MG63 (cell line): Measurements from ENCODE around the gene DEPDC5. TPM values are rescaled to one million over a fixed set of nuclear protein-coding genes. Genes with fewer than 3 reads are reported as not detected.

ENCODE experiments used
- DNase-seq: peaks from one replicate; pipeline ENCODE4 v3.0.0-alpha.2; 2020
- H3K27me3 ChIP-seq: fragments of 250-450 bp; sonication (Bioruptor Pico); 2 replicates; pipeline ENCODE4 v1.5.1; 2020; ENCODE audit warnings: mild to moderate bottlenecking, moderate library complexity
- H3K36me3 ChIP-seq: fragments of 250-450 bp; sonication (Bioruptor Pico); 2 replicates; pipeline ENCODE4 v1.5.1; 2020; ENCODE audit warnings: mild to moderate bottlenecking, moderate library complexity
- H3K4me3 ChIP-seq: fragments of 250-450 bp; sonication (Bioruptor Pico); 2 replicates; pipeline ENCODE4 v1.5.1; 2020; ENCODE audit warnings: mild to moderate bottlenecking, moderate library complexity
- H3K9me3 ChIP-seq: fragments of 250-450 bp; sonication (Bioruptor Pico); 2 replicates; pipeline ENCODE4 v1.5.1; 2020; ENCODE audit warnings: mild to moderate bottlenecking, moderate library complexity
- total RNA-seq: library from RNA; depleted of rRNA; stranded (reverse); fragments of >200 nt; shearing (Covaris generic); gene quantifications from 2 replicates; pipeline ENCODE4 v1.2.3, GENCODE V29; 2014; ENCODE audit warnings: low replicate concordance

DEPDC5 gene
- total RNA-seq, 1 experiment from 2014 or later = 7.5 TPM

- H3K36me3 ChIP-seq = peaks cover 17% of the 10 kb centered on the region; the same call in 1 of the 2 replicates
- no peak for DNase-seq
- no peaks in the 10 kb centered on the region for H3K27me3 ChIP-seq
- H3K4me3 ChIP-seq = no peak overlapping the region
- H3K9me3 ChIP-seq = no peaks in the 10 kb centered on the region
Observed at GRCh38 chr22:31826443-31826842, 72.6 kb downstream of the DEPDC5 start.

DNA sequence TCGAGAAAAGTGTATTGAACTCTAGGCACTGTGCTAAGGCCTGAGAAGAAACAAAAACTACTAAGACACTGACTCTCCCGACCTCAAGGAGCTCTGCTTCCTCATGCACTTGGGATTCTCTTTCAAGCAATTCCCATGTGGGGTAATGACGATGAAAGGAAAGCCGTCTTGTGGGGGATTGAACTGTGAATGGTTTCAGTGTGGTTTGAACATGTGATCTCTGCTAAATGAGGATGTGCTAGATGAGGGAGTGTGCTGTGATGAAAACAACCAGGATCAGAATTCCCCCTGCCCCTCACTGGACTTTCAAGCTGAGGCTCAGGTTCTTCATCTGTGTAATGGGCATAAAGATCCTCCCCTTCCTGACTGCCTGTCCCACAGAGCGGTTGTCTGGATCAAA is 74.9 kb downstream of the DEPDC5 start:
- no peaks in the 10 kb centered on the region for H3K9me3 ChIP-seq
- no peak for DNase-seq
- H3K36me3 ChIP-seq = peaks cover 12% of the 10 kb centered on the region
- H3K4me3 ChIP-seq = no peak overlapping the region
- H3K27me3 ChIP-seq = no peaks in the 10 kb centered on the region

- H3K4me3 ChIP-seq = no peak overlapping the region
- peak; percentile 80 for DNase-seq
- no peaks in the 10 kb centered on the region for H3K9me3 ChIP-seq
- H3K27me3 ChIP-seq = no peaks in the 10 kb centered on the region
- peaks cover 16% of the 10 kb centered on the region for H3K36me3 ChIP-seq
Observed at GRCh38 chr22:31829505-31829904, 75.7 kb downstream of the DEPDC5 start.

- no peak for DNase-seq
- H3K4me3 ChIP-seq = no peak overlapping the region
- H3K9me3 ChIP-seq = no peaks in the 10 kb centered on the region
- no peaks in the 10 kb centered on the region for H3K27me3 ChIP-seq
- H3K36me3 ChIP-seq = peaks cover 26% of the 10 kb centered on the region
Observed at GRCh38 chr22:31830721-31831070, 76.9 kb downstream of the DEPDC5 start.

DNA sequence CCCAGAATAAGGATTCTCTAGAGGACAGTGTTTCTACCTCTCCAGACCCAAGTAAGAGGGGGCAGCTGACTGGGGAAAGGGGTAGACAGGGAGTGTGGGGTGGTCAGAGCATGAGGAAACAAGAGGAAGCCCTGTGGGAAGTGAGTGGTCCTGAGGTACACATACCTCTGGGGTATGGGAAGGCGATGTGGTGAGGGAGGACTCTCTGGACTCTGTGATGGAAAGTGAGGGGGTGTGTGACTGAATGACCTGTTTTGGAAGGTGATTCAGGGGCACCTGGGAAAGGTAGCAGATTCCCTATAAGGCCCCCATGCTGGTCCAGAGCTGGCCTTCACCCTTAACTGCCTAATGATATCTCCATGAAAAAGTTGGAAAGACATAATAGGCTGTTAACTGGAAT is 80.1 kb downstream of the DEPDC5 start:
- H3K27me3 ChIP-seq = no peaks in the 10 kb centered on the region
- H3K9me3 ChIP-seq = no peaks in the 10 kb centered on the region
- H3K4me3 ChIP-seq = no peak overlapping the region
- H3K36me3 ChIP-seq = peaks cover 26% of the 10 kb centered on the region
- no peak for DNase-seq

- Histone ChIP-seq H3K4me3 (no peak overlapping the region), H3K9me3 (no peaks in the 10 kb centered on the region), H3K36me3 (peaks cover 32% of the 10 kb centered on the region), H3K27me3 (no peaks in the 10 kb centered on the region)
- no peak for DNase-seq
Observed at GRCh38 chr22:31836010-31836409, 82.2 kb downstream of the DEPDC5 start.

DNA sequence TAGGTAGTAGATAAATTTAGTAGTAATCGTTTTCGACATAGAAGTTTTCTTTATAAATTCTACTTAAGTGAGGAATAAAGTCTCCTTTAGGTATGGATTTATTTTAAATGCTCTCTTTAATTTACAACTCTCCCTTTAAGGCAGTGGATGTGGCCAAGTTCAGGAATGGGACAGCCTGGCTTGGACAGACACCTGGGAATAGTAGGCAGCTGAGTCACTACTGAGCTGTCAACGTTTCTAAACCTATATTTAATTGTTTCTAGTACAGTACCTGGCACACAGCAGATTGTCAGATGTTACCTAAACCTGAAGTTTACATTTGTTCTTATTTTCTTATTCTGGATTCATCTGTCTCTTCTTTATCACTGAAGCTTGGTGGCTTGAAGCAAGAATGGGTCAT is 85.1 kb downstream of the DEPDC5 start:
- Histone ChIP-seq H3K36me3 (peaks cover 24% of the 10 kb centered on the region), H3K27me3 (no peaks in the 10 kb centered on the region), H3K9me3 (no peaks in the 10 kb centered on the region), H3K4me3 (no peak overlapping the region)
- no peak for DNase-seq

GRCh38 chr22:31839986-31840385 is 86.2 kb downstream of the DEPDC5 start:
- Histone ChIP-seq H3K27me3 (no peaks in the 10 kb centered on the region), H3K36me3 (peaks cover 22% of the 10 kb centered on the region), H3K9me3 (no peaks in the 10 kb centered on the region), H3K4me3 (no peak overlapping the region)
- no peak for DNase-seq

- no peak for DNase-seq
- Histone ChIP-seq H3K9me3 (no peaks in the 10 kb centered on the region), H3K4me3 (no peak overlapping the region), H3K36me3 (peaks cover 19% of the 10 kb centered on the region), H3K27me3 (no peaks in the 10 kb centered on the region)
Observed at GRCh38 chr22:31840585-31840984, 86.8 kb downstream of the DEPDC5 start.

DNA sequence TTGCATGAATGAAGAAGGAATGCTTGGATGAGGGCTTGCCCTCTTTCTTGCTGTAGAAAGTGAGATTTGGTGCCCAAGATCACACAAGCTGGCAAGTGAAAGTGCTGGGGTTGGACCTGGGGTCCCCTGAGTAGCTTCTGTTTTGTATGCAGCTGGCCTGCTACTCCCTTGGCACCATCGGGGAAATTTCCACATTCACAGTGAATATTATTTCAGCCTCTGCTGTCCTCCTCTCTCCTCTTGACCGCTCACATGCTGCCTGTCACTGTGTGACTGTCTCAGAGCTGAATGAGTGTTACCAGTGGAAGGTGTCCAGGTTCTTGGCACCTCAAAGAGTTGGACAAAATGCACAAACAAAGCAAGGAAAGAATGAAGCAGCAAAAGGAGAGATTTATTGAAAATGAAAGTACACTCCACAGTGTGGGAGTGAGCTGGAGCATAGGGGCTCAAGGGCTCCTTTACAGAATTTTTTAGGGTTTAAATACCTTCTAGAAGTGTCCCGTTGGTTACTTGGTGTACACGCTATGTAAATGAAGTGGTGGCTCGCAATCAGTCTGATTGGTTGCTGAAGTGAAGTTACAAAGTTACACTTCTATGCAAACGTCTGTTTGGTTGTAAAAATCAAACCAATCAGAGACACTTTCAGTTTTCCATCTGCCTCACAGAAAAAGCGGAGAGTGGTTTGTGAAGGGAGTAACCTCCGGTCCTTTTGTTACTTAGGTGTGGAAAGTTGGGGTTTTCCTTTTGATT is 87.4 kb downstream of the DEPDC5 start:
- Histone ChIP-seq H3K9me3 (no peaks in the 10 kb centered on the region), H3K36me3 (peaks cover 21% of the 10 kb centered on the region), H3K27me3 (no peaks in the 10 kb centered on the region), H3K4me3 (no peak overlapping the region)
- DNase-seq = no peak

GRCh38 chr22:31843526-31843925 is 89.7 kb downstream of the DEPDC5 start:
- H3K4me3 ChIP-seq = no peak overlapping the region
- H3K36me3 ChIP-seq = peaks cover 39% of the 10 kb centered on the region
- no peaks in the 10 kb centered on the region for H3K9me3 ChIP-seq
- H3K27me3 ChIP-seq = no peaks in the 10 kb centered on the region
- DNase-seq = no peak

DNA sequence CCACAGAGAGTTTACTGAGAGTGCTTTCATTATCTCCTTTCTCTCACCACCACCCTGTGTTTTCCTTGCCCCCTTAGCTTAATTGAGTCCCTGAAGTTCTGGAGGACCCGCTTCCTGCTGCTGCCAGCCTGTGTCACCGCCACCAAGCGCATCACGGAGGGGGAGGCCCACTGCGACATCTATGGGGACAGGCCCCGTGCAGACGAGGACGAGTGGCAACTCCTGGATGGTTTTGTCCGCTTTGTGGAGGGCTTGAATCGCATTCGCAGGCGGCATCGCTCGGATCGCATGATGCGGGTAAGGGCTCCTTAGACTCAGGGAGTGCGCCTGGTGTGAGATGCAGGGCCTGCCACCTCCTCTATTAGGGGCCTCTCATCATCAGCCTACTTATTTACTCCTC is 91.1 kb downstream of the DEPDC5 start:
- no peak for DNase-seq
- Histone ChIP-seq H3K9me3 (no peaks in the 10 kb centered on the region), H3K36me3 (peaks cover 39% of the 10 kb centered on the region), H3K27me3 (no peaks in the 10 kb centered on the region), H3K4me3 (no peak overlapping the region)

- no peak for DNase-seq
- H3K4me3 ChIP-seq = no peak overlapping the region
- no peaks in the 10 kb centered on the region for H3K9me3 ChIP-seq
- H3K36me3 ChIP-seq = peaks cover 38% of the 10 kb centered on the region
- H3K27me3 ChIP-seq = no peaks in the 10 kb centered on the region
Observed at GRCh38 chr22:31846161-31847115, 92.6 kb downstream of the DEPDC5 start.

- H3K9me3 ChIP-seq = no peaks in the 10 kb centered on the region
- H3K27me3 ChIP-seq = no peaks in the 10 kb centered on the region
- no peak overlapping the region for H3K4me3 ChIP-seq
- H3K36me3 ChIP-seq = peaks cover 38% of the 10 kb centered on the region
- no peak for DNase-seq
Observed at GRCh38 chr22:31848411-31848810, 94.6 kb downstream of the DEPDC5 start.

GRCh38 chr22:31850135-31850534 is 96.3 kb downstream of the DEPDC5 start:
- DNase-seq = no peak
- Histone ChIP-seq H3K9me3 (no peaks in the 10 kb centered on the region), H3K27me3 (no peaks in the 10 kb centered on the region), H3K36me3 (peaks cover 33% of the 10 kb centered on the region), H3K4me3 (no peak overlapping the region)

DNA sequence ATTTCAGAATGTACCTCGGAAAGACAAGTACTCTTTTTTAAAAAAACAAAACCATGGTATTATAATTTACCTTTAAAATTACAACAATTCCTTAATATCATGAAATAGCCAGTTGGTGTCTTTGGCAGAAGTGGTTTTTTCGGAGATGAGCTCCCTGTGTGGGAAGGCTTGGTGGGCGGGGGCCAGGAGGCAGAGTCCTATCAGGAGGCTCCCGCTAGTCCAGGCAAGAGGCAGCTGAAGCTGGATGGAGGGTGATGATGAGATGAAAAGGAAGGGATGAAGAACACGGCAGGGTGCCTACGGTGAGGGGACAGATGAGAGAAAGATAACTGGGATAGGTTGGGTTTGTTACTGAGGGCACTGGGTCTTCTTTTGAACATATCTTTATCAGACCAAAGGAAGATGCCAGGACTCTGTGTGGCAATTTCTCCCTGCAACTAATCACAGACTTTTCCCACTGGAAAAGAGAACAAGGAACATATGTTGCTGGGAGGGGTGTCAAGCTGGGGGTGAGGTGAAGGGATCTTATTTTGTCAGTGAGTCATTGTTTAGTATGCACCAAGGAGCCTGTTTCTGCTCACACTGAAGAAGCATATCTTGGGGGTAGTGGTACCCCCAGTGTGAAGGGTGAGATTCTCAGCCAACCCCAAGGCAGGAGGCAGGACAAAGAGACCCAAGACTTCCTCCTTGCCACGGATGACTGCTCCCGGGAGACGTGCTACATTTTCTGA is 99.0 kb downstream of the DEPDC5 start:
- no peak for DNase-seq
- H3K27me3 ChIP-seq = no peaks in the 10 kb centered on the region
- H3K4me3 ChIP-seq = no peak overlapping the region
- peaks cover 14% of the 10 kb centered on the region for H3K36me3 ChIP-seq
- no peaks in the 10 kb centered on the region for H3K9me3 ChIP-seq
